ENCODE data around the gene CAMK1.
"Not testable (repeated sequence)": the region's sequence is repeated elsewhere in the genome, so short reads cannot be mapped to it uniquely, and the experiment has no call there.

Gene CAMK1

DNA sequence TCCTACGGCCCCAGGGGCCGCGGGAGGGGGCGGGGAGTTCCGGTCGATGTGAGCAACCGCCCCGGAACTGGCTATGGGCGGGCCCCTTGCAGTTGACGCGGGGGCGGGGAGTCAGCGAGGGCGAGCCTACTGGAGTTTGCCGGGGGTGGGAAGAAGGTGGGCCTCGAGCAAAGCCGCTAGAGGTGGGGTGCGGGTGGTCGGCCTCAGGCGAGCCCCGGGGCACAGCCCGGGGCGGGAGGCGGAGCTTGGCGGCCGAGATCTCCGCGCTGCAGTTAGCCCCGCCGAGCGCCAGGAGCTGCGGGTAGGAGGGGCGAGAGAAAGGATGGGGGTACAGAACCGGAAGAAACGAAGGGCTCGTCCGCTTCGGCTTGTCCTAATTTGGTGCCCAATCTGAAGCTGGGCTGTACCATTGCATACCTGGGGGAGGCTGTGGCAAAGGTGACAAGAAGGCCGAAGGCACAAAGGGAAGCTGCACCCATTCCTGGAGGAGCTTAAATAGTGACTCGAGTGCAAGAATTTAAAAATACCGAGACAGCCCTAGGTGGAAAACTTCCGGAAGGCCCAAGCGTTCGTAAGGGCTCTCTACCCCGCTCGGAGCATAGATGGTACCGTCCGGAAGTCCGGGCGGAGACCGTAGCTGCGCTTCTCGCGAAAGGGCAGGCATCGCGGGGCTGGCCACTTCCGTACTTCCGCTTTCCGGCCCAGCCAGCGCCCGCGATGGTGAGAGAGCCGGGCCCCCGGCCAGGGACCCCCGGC, 22.8 kb upstream of the CAMK1 start, which contains the start of the genes ARPC4 and TADA3:
Gene ARPC4, plus strand, starts transcription at position 678 of the 756 bp plus-strand sequence. Its CDS starts 40 bp downstream, at position 718.
Gene TADA3, minus strand, starts transcription at position 69 of the 756 bp plus-strand sequence. CDS start 1,007 bp downstream, outside the sequence.
- peak; percentile 81 for DNase-seq

DNA sequence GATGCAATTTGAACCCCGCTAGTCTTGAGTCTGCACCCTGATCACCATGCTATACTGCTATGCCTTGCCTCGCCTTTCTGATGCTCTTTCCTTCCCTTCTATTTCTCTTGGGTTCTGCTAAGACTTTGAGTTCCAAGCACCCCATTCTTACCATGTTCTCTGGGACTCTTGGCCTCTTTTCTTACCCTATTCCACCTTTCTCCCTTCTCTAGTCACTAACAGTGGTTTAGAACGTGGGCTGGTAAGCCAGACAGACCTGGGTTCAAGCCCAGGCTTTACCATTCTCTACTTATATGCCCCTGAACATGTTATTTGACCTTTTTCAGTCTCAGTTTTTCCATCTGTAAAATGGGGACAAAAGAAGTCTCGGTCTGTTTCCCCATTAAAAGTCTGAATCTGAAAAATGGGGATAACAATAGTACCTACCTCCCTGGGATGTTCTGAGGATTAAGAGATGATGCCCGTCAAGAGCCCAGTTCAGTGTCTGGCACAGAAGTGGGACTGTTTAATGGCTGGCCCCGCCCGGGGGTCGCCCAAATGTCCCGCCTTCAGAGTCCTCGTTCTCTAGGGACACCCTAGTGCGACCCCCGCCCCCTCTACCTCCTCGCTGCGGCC, 22.1 kb upstream of the CAMK1 start:
- DNase-seq: no peak

- no peak for DNase-seq
Measured at GRCh38 chr3:9791127-9791526, 21.4 kb upstream of the CAMK1 start.

GRCh38 chr3:9787714-9788113, 18.0 kb upstream of the CAMK1 start:
- DNase-seq: no peak

GRCh38 chr3:9786825-9787669, 17.3 kb upstream of the CAMK1 start:
- DNase-seq: no peak

DNA sequence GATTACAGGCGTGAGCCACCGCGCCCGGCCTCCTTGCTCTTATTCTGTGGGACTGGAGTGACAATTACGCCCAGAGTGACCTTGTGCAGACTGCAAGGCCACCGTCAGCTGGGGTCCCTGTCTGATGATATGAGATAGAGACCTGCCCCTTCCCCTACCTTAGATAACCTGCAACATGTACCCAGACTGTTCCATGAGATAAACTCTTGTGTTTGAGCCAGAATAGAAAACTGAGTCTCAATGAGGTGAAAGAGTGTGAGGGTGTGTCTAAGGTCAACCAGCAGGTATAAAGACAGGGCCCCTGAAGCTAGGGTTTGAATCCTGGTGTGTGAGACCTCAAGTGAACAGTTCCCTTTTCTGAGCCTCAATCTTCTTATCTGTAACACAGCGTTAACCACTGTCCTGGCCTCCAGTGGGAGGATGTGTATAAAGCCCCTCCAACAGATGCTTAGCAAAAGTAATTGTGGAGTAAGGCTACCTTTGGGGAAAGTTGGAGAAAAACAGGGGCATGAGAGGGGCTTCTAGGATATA, 16.5 kb upstream of the CAMK1 start:
- DNase-seq: no peak

GRCh38 chr3:9785602-9786001, 15.9 kb upstream of the CAMK1 start:
- DNase-seq: no peak

- no peak for DNase-seq
Measured at GRCh38 chr3:9784965-9785364, 15.2 kb upstream of the CAMK1 start.

DNA sequence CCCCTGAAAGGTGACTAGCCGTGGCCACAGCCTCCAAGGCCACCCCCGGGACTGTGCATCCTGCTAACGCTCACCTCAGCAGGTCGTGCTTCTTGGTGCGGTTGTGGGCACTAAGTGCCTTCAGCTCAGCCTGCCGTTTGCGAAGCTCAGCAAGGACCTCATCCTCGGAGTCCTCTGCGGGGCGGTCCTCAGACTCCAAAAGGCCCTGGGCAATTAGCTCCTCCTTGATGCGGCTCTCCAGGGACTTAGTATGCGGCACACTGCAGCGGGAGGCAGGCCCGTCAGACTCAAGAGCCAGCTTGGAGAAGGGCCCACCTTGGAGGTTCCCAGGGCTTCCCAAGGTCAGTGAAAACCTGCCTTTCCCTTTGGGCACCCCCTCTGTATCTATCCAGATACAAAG, 14.2 kb upstream of the CAMK1 start:
- DNase-seq: no peak

DNA sequence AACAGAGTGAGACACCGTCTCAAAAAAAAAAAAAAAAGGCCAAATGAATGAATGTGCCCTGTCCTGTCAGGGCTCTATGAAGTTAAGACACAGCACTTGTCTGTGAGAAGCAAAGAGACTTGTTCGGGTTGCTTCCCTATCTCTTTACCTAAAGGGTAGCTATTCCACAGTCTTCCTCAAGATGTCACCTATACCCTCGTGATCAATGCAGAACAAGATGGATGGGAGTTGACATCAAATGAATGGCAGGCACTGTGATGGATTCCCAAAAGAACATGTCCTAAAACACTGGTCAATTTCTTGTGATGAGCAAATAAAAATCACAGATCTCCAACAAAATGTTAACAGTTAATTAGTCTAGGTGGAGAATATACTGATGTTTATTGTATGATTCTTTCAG, 13.0 kb upstream of the CAMK1 start:
- DNase-seq: no peak

DNA sequence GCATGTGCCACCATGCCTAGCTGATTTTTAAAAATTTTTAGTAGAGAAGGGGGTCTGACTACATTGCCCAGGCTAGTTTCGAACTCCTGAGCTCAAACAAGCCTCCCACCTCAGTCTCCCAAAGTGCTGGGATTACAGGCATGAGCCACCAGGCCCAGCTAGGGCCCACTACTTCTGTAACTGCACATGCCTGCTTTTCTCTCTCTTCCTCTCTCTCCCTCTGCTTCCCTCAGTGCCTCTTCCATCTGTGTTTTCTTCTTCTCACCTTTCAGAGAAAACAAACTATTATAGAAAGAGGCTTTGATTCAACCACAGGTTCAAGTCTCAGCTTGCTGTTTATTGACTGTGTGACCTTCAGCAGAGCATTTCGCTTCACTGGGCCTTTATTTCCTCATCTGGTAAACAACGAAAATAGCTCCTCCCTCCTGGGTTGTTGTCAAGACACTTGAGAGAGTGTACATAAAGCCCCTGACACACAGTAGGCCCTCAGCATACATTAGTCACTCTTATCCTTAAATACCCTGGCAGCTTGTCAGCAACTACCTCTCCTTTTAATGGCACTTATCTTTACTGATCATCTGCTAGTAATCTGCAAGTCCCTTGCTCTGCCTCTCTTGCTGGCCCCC, 12.3 kb upstream of the CAMK1 start:
- peak; percentile 0 for DNase-seq

DNA sequence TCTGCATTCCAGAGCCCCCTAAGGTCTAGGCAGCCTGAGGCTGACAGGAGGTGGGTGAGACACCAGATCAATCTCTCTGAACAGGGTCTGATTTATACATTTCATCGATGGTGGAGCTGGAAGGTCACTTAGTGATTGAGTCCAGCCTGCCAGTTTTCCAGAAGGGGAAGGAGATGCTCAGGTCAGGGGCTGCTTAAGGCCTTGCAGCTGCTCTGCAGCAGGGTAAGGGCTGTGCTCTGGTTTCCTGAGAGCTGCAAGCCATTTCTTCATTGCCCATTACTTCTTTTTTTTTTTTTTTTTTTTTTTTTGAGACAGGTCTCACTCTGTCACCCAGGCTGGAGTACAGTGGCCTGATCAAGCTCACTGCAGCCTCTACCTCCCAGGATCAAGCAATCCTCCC, 11.8 kb upstream of the CAMK1 start:
- no peak for DNase-seq

DNA sequence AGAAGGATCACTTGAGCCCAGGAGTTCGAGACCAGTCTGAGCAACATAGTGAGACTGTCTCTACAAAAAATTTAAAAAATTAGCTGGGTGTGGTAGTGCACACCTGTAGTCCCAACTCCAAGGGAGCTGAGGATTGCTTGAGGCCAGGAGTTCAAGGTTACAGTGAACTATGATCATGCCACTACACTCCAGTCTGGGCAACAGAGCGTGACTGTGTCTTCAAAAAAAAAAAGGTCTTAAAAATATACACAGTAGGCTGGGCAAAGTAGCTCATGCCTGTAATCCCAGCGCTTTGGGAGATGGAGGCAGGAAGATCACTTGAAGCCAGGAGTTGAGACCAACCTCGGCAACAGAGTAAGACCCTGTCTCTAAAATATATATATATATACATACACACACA, 11.2 kb upstream of the CAMK1 start:
- DNase-seq: no peak

DNA sequence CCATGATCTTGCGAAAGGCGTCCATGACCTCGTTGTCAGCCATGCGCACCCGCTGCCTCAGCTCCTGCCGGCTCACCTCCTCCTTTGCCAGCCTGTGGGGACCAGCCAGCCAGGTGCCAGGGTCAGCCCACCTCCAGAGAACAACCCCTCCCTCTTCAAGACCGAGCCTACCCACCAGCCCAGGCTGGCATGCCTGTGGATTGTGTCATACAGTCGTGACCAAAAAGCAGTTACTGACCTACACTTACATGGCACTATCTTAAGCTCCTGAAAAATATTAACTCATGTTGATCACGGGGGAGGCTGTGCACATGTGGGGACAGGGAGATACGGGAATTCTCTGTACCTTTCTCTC, 10.7 kb upstream of the CAMK1 start:
- no peak for DNase-seq

DNA sequence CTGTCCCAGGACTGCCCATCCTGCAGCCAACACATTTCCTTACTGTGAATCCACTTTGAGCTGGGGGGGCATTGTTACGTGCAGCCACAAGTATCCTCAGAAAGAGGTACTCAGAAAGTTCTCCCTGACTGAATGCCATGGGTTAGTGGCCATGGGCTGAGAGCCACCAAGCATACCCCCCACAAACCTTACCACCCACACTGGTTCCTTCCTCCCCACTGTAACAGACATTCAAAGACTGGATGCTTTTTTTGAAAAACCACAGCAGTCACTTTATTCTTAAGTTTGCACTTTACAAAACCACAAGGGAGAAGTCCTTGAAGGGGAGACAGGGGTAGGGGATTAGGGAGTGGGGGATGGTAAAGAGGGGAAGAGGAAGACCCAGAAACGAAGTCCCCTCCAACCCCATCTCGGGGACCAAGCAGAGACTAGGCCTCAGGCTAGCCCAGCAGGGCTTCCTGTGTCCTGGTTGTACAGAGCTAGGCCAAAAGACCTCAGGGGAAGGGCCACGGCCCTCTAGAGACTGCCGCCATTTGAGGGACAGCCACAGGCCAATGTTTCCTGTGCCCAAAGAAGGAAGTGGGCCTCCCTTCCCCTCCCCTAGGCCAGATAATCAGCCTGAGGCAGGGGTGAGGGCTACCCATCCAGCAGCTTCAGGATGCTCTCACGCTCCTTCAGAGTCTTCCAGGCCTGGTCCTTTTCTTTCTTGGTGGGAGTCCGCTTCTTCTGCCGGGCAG, 10.1 kb upstream of the CAMK1 start:
- DNase-seq: no peak

- DNase-seq: no peak
Measured at GRCh38 chr3:9779075-9779593, 9.4 kb upstream of the CAMK1 start.

GRCh38 chr3:9778143-9779074, 8.7 kb upstream of the CAMK1 start:
- DNase-seq: no peak

DNA sequence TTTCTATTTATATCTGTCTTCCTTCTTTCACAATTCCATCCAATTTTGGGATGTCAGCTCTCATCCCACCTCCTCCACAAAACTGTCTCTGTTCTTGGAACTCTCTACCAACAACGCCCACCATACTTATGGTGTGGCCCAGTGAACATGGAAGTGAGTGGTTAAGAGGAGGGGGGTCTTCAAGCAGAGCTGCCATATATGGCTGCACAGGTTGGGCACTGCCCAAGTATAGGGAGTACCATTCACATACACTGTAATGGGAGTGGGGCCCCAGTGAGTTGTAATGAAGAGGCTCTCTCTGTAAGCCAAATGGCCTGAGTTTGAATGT, 7.9 kb upstream of the CAMK1 start:
- no peak for DNase-seq

- DNase-seq: no peak
Measured at GRCh38 chr3:9776896-9777693, 7.3 kb upstream of the CAMK1 start.

- not testable (repeated sequence) for DNase-seq
Measured at GRCh38 chr3:9771007-9771406, 1.3 kb upstream of the CAMK1 start.

Data from DMS79 treated with DMSO at 0.1 percent for 48 hours (cell line).